Keratinocyte (primary cell): ENCODE measurements around the gene TELO2. TPM values are rescaled to one million over a fixed set of nuclear protein-coding genes. Genes with fewer than 3 reads are reported as not detected.

Experiments used
- DNase-seq: peaks from one replicate; pipeline ENCODE4 v3.0.0-alpha.2; 2011; ENCODE audit warnings: low read depth, missing footprints, low spot score
- FAIRE-seq: peaks from 2 replicates; lab custom pipeline; 2011; peaks lifted over from hg19 to GRCh38; lab: Jason Lieb, UNC
- H2AFZ ChIP-seq: 2 replicates; pipeline ENCODE4 v1.6.0; 2012; ENCODE audit warnings: low read length, control low read depth, inconsistent platforms; ENCODE audit not compliant: control insufficient read depth
- H3K27ac ChIP-seq: 2 replicates; pipeline ENCODE4 v1.5.1; 2011; ENCODE audit warnings: low read length; ENCODE audit not compliant: control insufficient read depth, insufficient read depth
- H3K27me3 ChIP-seq: 3 replicates; pipeline ENCODE4 v1.6.0; 2011; ENCODE audit warnings: low read length; ENCODE audit not compliant: control insufficient read depth, insufficient read depth; ENCODE audit errors: extremely low read depth
- H3K36me3 ChIP-seq, 2 experiments: 2 replicates in 1 of 2; 3 replicates in 1 of 2; pipeline ENCODE4 v1.5.1; 2011; ENCODE audit warnings: low read length in 2 of 2, mild to moderate bottlenecking in 1 of 2; ENCODE audit not compliant: control insufficient read depth in 2 of 2, insufficient read depth in 2 of 2; ENCODE audit errors: extremely low read depth in 1 of 2
- H3K4me1 ChIP-seq: 3 replicates; pipeline ENCODE4 v1.5.1; 2011; ENCODE audit warnings: low read length; ENCODE audit not compliant: control insufficient read depth, insufficient read depth; ENCODE audit errors: extremely low read depth
- H3K4me2 ChIP-seq: 3 replicates; pipeline ENCODE4 v1.6.0; 2011; ENCODE audit warnings: low read depth, low read length; ENCODE audit not compliant: control insufficient read depth, insufficient read depth; ENCODE audit errors: extremely low read depth
- H3K4me3 ChIP-seq, 3 experiments: fragments of 200-600 bp in 1 of 3; sonication (generic) in 1 of 3; 2 replicates in 2 of 3; 3 replicates in 1 of 3; pipeline ENCODE4 v1.5.1; 2011 to 2016; ENCODE audit warnings: low read length in 3 of 3, mild to moderate bottlenecking in 3 of 3, control low read depth in 2 of 3, inconsistent platforms in 1 of 3, low read depth in 1 of 3, mixed read lengths in 1 of 3, mixed run types in 1 of 3, moderate library complexity in 1 of 3; ENCODE audit not compliant: control insufficient read depth in 2 of 3, insufficient read depth in 2 of 3; ENCODE audit errors: extremely low read depth in 1 of 3
- H3K79me2 ChIP-seq: 2 replicates; pipeline ENCODE4 v1.6.0; 2012; ENCODE audit warnings: low read length; ENCODE audit not compliant: control insufficient read depth, insufficient read depth
- H3K9ac ChIP-seq: 3 replicates; pipeline ENCODE4 v1.6.0; 2011; ENCODE audit warnings: low read length; ENCODE audit not compliant: control insufficient read depth, insufficient read depth; ENCODE audit errors: extremely low read depth
- H3K9me1 ChIP-seq: 3 replicates; pipeline ENCODE4 v1.6.0; 2011; ENCODE audit warnings: low read length; ENCODE audit not compliant: control insufficient read depth, insufficient read depth; ENCODE audit errors: extremely low read depth
- H3K9me3 ChIP-seq: 2 replicates; pipeline ENCODE4 v1.5.1; 2012; ENCODE audit warnings: low read depth, low read length; ENCODE audit not compliant: control insufficient read depth
- H4K20me1 ChIP-seq: 3 replicates; pipeline ENCODE4 v1.6.0; 2011; ENCODE audit warnings: low read length; ENCODE audit not compliant: control insufficient read depth, insufficient read depth; ENCODE audit errors: extremely low read depth
- CTCF ChIP-seq, 3 experiments: IDR thresholded peaks in 1 of 3; conservative IDR thresholded peaks in 1 of 3; optimal IDR thresholded peaks in 1 of 3; 2 replicates in 2 of 3; 3 replicates in 1 of 3; pipeline versions ENCODE3 to v1.5.1; 2011; ENCODE audit warnings: low read length in 3 of 3, mild to moderate bottlenecking in 3 of 3, moderate library complexity in 2 of 3, control low read depth in 1 of 3, inconsistent platforms in 1 of 3; ENCODE audit not compliant: insufficient read depth in 2 of 3; ENCODE audit errors: extremely low read depth in 1 of 3
- EZH2 ChIP-seq: IDR thresholded peaks from one replicate; pipeline ENCODE4 v1.6.1; 2012; ENCODE audit warnings: inconsistent platforms, mild to moderate bottlenecking, low read length, moderate library complexity
- dilution Hi-C: fragments of 300-500 bp; cut with MboI; formaldehyde crosslinking; loops from one replicate; pipeline ENCODE4 v1.7.0; 2020; ENCODE audit warnings: low sequenced_read_pairs; ENCODE audit not compliant: extremely low pct_ligation_motif_present
- polyA plus RNA-seq, 5 experiments: library from polyadenylated mRNA; depleted of rRNA in 3 of 5; stranded (reverse) in 3 of 5; stranded (forward) in 1 of 5; unstranded in 1 of 5; fragments of >200 nt; gene quantifications; 1 replicate in 1 of 5; 2 replicates in 3 of 5; 3 replicates in 1 of 5; pipeline versions ENCODE4 v1.2.1 to v1.2.3, GENCODE V29; 2011 to 2012; ENCODE audit warnings: missing spikeins in 2 of 5, low read depth in 1 of 5, low replicate concordance in 1 of 5

Gene TELO2
- polyA plus RNA-seq, 1 donor (not counting 4 experiments of a cell fraction or from before 2014, with no cell fraction given): 7.9 TPM

GRCh38 chr16:1557074-1557473 is 63.9 kb downstream of the TELO2 start:
- Histone ChIP-seq H3K79me2 (no peaks in the 10 kb centered on the region), H3K36me3 (peaks cover 2 to 17% of the 10 kb centered on the region in 2 experiments), H3K9ac (no peak overlapping the region), H3K27ac (no peak overlapping the region), H3K4me2 (no peak overlapping the region), H3K9me3 (no peaks in the 10 kb centered on the region), H2AFZ (no peak overlapping the region), H3K27me3 (no peaks in the 10 kb centered on the region), H3K4me1 (peaks cover 3% of the 10 kb centered on the region), H3K9me1 (peaks cover 2% of the 10 kb centered on the region), H3K4me3 (no peak overlapping the region), H4K20me1 (no peaks in the 10 kb centered on the region)
- no peak for DNase-seq
- dilution Hi-C loops: no loop called here
- TF ChIP-seq EZH2 (no peak), CTCF (optimal IDR thresholded peaks at IDR 0.05 in 1 of 3, IDR thresholded peaks at IDR 0.05 in 1 of 3, conservative IDR thresholded peaks at IDR 0.05 in 1 of 3; ENCODE audit: extremely low read depth in 1 of 3, insufficient read depth in 2 of 3, low read length in 3 of 3) (no peak)
- FAIRE-seq: no peak

GRCh38 chr16:1557576-1557975 is 64.4 kb downstream of the TELO2 start:
- H3K79me2 ChIP-seq: no peaks in the 10 kb centered on the region
- DNase-seq (no peak), FAIRE-seq (no peak)
- H3K36me3 ChIP-seq: peaks cover 2 to 17% of the 10 kb centered on the region in 2 experiments
- H3K27me3 ChIP-seq: no peaks in the 10 kb centered on the region
- H2AFZ ChIP-seq: no peak overlapping the region
- peaks cover 3% of the 10 kb centered on the region for H3K4me1 ChIP-seq
- no peak for TF ChIP-seq EZH2
- H3K9me3 ChIP-seq: no peaks in the 10 kb centered on the region
- no peak overlapping the region for H3K27ac ChIP-seq
- no peaks in the 10 kb centered on the region for H4K20me1 ChIP-seq
- peaks cover 2% of the 10 kb centered on the region for H3K9me1 ChIP-seq
- no peak overlapping the region for H3K9ac ChIP-seq
- no peak overlapping the region for H3K4me3 ChIP-seq
- dilution Hi-C loops: no loop called here
- no peak overlapping the region for H3K4me2 ChIP-seq

GRCh38 chr16:1559446-1559975 is 66.4 kb downstream of the TELO2 start:
- Histone ChIP-seq H4K20me1 (no peaks in the 10 kb centered on the region), H3K27me3 (no peaks in the 10 kb centered on the region), H3K9me3 (no peaks in the 10 kb centered on the region), H2AFZ (no peak overlapping the region), H3K4me2 (no peak overlapping the region), H3K9ac (no peak overlapping the region), H3K4me3 (no peak overlapping the region), H3K9me1 (peaks cover 2% of the 10 kb centered on the region), H3K79me2 (no peaks in the 10 kb centered on the region), H3K4me1 (peaks cover 3% of the 10 kb centered on the region), H3K36me3 (peaks cover 0 to 17% of the 10 kb centered on the region in 2 experiments), H3K27ac (no peak overlapping the region)
- DNase-seq (no peak), FAIRE-seq (no peak)
- TF ChIP-seq CTCF (optimal IDR thresholded peaks at IDR 0.05 in 1 of 3, IDR thresholded peaks at IDR 0.05 in 1 of 3, conservative IDR thresholded peaks at IDR 0.05 in 1 of 3; ENCODE audit: extremely low read depth in 1 of 3, insufficient read depth in 2 of 3, low read length in 3 of 3) (no peak), EZH2 (no peak)
- dilution Hi-C loops: no loop called here
